HG03095 (cell line): ENCODE data around the gene SLC18A3.

Experiments
- ATAC-seq: cut with Tn5 transposase; IDR thresholded peaks from one replicate; pipeline ENCODE4 v1.9.1; 2021; ENCODE audit warnings: moderate library complexity; ENCODE audit not compliant: unreplicated experiment

SLC18A3 gene

DNA sequence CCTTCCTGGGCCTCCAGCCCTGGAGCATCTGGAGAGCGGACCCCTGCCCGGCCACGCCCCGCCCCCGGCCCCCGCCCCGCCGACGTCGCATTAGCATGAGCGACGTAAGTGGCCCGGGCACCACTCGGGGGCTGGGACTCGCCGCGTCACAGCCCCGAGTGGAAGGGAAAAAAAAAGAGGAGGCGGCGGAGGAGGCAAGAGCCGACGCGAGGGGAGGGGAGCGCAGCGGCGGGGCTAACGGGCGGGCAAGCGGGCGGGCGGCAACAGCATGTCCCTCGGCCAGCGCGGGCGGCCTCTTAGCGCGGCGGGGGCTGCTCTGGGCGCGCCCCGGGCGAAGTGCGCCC is at the start of gene SLC18A3:
Gene SLC18A3 (plus strand): TSS at position 197 of the 344 bp plus-strand sequence. CDS start 431 bp downstream, outside the sequence.
- no peak for ATAC-seq

DNA sequence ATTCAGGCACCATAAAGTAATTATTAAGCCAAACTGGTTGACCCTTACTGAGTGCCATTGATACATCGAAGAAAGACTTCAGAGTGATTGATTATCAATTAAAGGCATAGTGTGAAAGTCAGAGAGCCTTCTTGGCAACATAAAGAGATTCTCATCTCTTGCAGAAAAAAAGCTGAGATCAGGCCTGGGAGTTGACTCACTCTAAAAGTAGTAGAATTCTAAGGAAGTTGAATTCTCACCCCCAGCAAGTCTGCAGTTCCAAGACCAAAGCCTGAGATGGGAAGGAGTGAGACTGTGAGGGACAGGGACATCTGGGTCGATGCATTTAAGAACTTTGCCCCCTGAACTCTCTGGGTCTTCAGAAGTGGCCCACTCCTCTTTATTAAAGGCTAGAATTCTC is 49.6 kb upstream of the SLC18A3 start:
- no peak for ATAC-seq

DNA sequence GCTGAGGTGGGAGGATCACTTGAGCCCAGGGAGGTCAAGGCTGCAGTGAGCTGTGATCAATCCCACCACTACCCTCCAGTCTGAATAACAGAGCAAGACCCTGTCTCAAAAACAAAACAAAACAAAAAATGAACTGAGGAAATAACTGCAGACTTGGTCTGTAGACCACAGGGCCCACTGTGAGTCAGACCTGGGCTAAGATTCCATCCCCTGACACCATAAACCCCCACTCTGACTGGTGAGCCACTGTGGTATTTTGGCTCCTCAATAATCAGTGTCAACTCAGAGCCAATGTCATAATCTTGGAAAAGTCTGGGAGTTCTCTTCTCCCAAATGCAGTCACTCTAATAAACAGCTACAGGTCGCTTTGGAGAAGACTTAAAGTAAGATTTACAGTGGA is 47.2 kb upstream of the SLC18A3 start:
- no peak for ATAC-seq

DNA sequence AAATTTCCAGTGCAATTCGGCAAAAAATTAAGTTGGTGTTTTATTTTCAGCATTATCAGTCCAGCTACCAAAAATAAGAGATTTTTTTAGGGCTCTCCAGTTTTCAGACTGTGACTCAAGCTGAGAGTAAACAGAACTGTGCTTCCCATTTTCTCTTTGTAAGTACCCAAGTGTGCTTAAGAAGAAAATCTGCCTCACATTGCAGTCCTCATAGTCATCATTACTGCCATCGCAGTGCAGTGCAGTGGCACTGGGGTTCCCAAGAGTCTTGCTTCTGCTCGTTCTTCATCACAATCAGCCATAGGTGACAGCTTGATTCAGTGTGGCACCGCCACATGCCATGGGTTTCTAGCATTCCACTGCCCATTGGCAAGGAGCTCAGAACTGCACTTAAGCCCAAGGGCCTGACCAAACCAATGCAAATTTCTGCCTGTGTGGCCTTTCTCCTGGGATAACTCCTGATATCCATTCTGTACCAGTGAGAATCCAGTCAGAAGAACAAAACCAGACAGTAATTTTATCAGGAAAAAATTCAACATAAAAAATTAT is 45.6 kb upstream of the SLC18A3 start:
- ATAC-seq = no peak

DNA sequence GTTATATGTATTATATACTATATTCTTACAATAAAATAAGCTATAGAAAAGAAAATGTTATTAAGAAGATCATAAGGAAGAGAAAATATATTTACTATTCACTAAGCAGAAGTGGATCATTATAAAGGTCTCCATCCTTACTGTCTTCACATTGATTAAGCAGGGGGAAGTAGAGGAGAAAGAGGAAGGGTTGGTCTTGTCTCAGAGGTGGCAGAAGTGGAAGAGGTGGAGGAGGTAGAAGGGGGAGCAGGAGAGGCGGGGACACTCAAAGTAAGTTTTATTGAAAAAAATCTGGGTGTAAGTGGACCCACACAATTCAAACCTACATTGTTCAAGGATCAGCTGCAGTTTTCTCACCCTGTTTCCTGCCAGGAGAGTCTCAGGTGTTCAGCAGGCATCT is 42.3 kb upstream of the SLC18A3 start:
- ATAC-seq = no peak

DNA sequence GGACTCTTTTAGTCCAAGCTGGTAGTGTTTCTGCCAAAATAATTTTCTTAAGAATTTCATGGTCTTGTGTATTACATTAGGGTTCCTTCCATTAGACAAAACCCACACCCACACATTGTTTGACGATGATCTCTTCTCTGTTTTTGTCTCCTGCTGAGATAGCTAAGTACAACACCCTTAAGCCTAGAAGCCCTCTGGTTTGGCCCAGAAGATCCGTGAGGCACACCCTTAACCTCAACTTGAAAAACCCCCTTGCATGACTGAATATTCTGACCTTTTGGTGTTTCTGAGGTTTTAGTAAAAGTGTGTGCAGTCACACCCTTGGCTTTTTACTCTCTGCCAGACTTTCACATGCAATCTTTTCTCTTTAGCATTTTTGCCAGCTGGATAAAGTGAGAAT is 41.9 kb upstream of the SLC18A3 start:
- peak; percentile 68 for ATAC-seq

DNA sequence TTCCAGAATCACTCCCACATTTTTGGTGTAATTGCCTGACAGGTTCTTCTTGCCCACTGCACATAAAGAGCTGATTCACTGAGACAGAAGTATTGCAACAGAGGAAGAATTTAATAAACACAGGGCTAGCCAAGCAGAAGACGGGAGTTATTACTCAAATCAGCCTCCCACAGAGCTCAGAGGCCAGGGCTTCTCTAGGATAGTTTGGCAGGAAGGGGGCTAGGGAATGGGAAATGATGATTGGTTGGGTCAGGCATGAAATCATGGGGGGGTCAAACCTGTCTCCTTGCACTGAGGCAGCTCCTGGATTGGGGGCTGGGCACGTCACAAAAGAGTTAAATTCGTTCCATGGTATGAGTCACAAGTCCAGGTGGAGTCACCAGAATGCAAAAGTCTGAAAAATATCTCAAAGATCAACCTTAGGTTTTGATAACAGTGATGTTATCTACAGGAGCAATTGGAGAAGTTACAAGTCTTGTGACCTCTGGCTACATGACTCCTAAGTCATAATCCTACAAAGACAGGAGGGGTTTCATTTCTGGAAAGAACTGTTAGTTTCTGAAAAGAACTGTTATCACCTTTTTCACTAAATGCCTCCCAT is 41.0 kb upstream of the SLC18A3 start:
- no peak for ATAC-seq

DNA sequence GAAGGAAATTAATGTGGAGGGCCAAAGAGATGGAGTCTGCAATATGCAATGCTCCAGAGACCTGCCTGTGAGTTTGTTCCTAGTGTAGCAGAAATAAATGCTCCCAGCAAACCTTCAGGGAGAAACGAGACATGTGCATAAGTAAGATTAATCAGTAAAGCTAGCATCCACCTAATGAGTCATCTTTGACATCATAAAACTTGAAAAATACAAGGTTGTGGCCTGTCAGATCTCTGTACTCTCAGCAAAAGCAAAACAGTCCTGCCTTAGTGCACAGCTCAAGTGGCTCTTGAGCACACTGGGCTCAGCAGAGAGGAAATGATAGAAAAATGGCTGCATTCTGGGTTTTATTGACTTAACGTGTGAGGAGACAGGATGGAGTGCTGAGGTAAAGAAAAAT is 38.7 kb upstream of the SLC18A3 start:
- ATAC-seq = no peak

DNA sequence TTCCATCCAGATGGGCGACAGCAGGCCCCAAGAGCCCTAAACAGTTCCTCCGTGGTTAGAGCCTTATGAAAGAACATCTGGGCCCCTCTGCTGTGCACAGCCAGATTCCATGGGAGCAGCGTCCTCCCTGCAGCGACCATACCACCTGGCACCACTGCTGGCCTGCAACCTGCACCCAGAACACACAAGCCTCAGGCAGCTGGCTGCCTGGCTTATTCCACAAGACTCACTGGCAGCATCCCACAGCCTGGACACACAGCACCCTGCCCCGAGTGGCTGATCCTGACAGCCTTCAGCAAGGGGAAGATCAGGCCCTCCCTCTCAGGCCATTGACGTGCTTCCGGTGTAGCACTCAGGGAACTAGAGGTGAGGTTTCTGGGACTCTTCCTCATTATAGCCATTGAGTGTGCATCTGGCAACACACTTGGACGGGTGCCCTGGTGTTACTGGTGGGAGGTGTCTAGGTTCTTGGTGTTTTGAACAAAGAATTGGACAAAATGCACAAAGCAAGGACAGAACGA is 37.5 kb upstream of the SLC18A3 start:
- ATAC-seq = no peak

DNA sequence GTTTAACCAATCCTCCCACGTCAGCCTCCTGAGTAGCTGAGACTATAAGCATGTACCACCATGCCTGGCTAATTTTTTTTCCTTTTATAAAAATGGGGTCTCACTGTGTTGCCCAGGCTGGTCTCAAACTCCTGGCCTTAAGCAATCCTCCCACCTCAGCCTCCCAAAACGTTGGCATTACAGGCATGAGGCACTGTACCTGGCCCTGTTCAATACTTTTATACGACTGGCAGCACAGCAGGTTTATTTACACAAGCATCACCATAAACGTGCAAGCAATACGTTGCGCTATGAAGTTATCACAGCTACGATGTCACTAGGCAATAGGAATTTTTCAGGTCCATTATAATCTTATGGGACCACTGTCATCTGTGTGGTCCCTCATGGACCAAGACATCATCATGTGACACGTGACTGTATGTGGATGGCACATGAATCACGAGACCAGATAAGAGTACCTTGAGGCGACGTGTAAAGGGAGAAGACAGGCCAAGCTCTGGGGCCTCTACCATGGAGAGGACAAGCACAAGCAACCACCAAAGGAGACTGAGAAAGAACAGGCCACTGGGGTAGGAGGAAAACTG is 34.5 kb upstream of the SLC18A3 start:
- no peak for ATAC-seq

DNA sequence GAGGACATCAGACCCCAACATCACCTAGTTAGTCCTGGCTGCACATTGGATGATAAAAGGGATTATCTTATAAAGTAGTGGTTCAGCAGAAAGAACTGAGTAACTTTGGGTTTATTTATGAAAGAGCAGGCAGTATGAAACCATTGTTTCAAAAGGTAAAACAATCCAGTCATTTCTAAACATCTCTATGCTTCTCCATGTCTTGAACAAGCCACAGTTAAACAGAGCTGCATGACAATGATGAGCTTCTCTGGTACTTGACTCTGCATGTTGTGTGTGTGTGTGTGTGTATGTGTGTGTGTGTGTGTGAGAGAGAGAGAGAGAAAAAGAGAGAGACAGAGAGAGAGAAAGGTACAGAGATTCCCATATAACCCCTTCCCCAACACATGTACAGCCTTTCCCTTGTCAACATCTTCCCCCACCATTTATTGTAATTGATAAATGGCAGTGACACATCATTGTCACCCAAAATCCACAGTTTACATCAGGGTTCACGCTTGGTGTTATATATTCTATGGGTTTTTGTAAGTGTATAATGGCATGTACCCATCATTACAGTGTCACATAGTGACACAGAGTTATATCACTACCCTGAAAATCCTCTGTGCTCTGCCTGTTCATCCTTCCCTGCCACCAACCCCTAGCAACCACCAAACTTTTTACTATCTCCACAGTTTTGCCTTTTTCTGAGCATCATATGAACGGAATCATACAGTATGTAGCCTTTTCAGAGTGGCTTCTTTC is 32.8 kb upstream of the SLC18A3 start:
- no peak for ATAC-seq

DNA sequence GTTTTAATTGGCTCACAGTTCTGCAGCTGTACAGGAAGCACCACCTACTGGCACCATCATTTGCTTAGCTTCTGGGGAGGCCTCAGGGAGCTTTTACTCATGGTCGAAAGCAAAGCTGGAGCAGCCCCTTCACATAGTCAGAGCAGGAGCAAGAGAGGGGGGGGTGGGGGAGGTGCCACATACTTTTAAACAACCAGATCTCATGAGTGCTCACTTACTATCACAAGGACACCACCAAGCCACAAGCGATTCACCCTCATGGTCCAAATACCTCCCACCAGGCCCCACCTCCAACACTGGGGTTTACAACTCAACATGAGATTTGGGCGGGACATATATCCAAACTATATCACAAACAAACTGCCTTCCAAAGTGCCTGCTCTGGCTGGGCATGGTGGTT is 31.7 kb upstream of the SLC18A3 start:
- ATAC-seq = no peak

DNA sequence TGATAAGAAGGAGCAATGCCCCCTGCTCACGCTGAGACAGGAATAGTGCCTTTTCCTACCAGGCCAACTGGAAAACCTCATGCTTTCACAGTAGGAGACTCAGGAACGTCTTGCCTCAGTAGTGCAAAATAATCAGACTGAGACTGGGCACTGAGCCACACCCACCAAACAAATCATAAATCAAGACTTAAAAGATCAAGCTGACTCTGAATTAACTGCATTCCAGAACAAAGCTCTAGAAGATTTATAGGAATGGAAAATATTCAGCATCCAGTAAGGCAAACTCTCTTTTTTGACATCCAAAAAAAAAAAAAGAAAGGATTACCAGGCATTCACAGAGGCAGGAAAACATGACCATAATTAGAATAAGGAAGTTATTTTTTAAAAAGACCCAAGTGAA is 30.5 kb upstream of the SLC18A3 start:
- no peak for ATAC-seq

DNA sequence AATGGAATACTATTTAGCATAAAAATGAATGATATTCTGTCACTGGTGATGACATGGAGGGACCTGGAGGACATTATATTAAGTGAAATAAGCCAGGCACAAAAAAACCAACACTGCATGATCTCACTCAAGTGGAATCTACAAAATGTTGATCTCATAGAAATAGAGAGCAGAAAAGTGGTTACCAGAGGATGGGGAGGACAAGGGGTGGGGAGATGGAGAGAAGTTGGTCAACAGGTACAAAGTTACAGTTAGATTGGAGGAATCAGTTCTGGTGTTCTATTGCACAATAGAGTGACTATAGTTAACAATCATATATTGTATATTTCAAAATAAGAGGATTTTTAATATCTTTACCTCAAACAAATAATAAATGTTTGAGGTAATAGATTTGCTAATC is 24.7 kb upstream of the SLC18A3 start:
- no peak for ATAC-seq

DNA sequence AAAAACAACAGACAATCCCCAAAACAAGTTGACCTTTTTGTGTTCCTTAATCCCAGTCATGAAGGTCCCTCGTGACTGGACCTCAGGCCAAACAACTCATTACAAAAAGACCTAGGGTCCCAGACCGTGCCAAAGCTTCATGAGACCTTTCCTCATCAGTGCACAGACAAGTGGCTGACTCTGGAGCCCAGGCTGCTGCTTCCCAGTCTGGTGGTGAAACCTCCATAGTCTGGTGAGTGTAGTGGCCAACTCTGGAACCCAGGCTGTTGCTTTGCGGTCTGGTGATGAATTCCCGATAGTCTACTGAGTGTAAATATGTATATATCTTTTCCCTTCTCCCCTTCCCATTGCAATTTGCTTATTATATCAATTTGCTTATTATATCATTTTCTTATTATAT is 22.1 kb upstream of the SLC18A3 start:
- ATAC-seq = no peak

DNA sequence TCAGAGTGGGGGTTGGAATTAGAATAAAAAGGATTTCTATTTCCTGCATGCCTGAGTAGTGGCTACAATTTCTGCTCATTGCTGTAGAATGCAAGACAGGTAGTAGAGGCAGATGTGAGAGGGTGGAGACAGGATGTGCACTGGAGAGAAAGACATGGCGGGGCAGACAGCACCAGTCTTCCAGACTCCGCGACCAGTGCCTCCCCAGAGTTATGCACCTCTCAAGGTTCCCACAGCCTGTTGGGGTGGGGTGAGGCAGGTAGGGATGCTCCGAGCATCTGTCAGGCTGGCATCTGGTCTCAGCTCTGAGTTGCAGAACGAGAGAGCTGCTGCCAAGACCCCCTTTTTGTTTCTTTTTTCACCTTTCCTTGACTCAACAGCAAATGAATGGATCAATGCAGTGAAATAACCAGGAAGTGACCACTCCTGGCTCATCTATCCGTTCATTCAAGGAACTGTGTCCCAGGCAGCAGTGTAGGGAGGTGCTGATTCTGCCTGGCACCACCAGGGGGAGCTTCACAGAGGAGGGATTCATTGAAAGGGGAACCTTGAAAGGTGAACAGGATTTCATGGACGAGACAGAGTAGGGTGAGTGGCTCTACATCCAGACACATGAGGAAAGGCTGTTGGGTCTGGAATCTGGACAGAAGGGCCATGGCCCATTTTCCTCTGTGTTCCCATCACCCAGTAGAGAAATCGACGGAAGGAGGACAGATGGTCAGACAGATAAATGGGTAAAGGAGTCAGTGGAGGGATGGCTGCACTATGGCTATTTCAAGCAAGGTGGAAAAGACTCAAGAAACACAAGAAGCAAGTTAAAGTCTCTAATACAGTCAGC is 17.2 kb upstream of the SLC18A3 start:
- no peak for ATAC-seq

DNA sequence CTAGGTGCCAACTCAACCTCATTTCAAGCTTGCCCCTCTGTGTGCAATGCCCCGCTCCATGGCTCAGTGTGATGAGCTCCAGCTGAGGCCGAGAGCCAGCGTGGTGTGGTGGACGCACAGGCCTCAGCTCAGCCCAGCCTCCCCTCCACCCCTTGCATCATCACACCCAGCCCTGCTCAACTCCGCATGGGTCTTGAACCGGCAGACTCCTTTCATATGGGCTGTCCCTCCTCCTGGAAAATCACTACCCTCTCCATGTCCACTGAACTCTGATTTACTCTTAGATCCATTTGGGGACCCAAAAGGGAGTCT is 16.6 kb upstream of the SLC18A3 start:
- no peak for ATAC-seq

DNA sequence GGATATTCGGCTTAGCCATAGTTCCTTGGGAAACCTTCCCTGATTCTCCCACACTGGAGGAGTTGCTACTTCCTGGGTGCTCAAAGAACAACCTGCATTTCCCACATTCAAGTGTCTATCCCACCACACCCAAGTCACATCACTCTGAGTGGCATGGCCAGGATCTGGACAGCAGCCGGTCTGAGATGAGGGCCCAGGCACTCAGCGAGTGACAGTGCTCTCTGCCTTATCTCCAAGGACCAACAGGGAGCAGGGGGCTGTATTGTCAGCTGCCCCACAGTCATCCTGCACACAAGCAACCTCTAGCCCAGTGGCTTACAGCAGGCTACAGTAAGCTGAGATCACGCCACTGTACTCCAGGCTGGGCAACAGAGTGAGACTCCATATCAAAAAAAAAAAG is 16.1 kb upstream of the SLC18A3 start:
- no peak for ATAC-seq

DNA sequence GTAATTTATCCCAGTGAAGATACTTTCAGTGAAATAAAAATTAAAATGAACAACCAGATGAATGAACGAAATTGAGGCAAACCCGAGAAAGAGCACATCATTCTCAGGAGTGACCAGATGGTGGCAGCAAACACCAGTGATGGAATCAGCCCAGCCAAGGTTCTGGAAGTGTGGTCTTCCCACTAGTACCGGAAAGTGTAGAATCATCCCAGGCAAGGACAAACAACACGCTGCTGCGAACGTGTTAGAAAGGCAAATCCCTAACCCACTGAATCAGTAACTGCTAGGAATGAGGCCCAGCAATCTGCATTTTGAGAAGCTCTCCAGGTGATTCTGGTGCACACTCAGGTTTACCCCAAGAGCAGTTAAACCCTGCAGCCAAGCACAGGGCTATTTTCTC is 15.5 kb upstream of the SLC18A3 start:
- ATAC-seq = no peak

DNA sequence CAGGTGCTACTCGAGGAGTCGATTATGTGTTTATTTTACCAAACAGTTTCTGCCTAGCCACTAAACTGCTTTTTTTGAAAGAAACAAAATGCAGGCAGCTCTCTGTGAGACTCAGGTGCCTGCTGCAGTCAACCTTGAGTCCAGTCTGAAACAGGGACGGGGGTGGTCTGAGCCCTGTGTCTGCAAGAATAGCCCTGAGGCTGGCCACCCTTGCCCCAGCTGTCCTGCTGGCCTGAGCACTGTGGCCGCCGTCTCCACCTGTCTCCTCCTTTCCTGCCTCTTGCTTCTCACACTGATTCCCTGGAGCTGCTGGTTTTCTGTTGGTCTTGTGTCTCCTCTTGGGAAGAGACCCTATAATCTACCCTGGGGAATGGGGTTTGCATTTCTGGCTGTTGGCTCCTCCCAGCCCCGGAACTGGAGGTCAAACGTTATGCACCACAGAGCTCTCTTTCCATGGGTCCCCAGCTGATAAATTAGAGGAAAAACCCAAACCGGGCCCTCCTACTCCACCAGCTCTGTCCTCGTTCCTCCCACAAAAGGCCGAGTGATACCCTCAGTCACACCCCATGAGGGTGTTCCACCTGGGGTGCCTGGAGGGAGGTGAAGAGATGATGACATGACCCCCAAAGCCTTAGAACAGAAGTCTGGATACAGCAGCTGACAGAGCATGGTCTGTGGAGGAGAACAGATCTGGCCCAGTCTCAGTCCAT is 15.0 kb upstream of the SLC18A3 start:
- ATAC-seq = no peak
